ENCODE measurements around the gene PITX3.
A peak's percentile ranks its signal among the peaks of the same experiment; 100 is the strongest.
"Not testable (repeated sequence)": the region's sequence is repeated elsewhere in the genome, so short reads cannot be mapped to it uniquely, and the experiment has no call there.

The PITX3 gene

DNA sequence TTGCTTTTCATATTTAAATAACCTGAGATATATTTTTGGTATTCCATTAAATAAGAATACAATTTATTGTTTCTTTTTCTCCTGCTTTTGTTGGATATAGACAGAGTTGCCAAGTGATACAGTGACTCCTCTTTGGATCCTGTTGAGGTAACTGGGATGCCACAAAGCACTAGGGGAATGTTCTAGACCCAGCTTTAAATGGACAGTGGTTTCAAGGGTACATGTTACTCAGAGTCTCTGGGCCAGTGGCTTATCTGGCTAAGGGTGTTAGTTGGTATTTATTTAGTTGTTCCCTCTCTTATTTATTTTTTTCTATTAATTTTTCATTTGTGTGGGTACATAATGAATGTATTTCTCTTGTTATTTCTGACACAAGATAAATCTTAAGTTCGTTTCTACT is 13.1 kb upstream of the PITX3 start:
- H3K27ac ChIP-seq = no peak overlapping the region
- DNase-seq (ENCODE audit: low spot score) = no peak
- CTCF ChIA-PET = interaction anchor here (0.8 to 1.3 kb wide), 3 partner anchors 42 to 98 kb away, joined by 3 read pairs; no protein-coding TSS in a partner anchor
- POLR2A ChIA-PET (ENCODE audit: low non-redundant PET) = no interaction called here
- TF ChIP-seq, protein P1, sequence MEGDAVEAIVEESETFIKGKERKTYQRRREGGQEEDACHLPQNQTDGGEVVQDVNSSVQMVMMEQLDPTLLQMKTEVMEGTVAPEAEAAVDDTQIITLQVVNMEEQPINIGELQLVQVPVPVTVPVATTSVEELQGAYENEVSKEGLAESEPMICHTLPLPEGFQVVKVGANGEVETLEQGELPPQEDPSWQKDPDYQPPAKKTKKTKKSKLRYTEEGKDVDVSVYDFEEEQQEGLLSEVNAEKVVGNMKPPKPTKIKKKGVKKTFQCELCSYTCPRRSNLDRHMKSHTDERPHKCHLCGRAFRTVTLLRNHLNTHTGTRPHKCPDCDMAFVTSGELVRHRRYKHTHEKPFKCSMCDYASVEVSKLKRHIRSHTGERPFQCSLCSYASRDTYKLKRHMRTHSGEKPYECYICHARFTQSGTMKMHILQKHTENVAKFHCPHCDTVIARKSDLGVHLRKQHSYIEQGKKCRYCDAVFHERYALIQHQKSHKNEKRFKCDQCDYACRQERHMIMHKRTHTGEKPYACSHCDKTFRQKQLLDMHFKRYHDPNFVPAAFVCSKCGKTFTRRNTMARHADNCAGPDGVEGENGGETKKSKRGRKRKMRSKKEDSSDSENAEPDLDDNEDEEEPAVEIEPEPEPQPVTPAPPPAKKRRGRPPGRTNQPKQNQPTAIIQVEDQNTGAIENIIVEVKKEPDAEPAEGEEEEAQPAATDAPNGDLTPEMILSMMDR (conservative IDR thresholded peaks at IDR 0.05; ENCODE audit: low read depth) = no peak

DNA sequence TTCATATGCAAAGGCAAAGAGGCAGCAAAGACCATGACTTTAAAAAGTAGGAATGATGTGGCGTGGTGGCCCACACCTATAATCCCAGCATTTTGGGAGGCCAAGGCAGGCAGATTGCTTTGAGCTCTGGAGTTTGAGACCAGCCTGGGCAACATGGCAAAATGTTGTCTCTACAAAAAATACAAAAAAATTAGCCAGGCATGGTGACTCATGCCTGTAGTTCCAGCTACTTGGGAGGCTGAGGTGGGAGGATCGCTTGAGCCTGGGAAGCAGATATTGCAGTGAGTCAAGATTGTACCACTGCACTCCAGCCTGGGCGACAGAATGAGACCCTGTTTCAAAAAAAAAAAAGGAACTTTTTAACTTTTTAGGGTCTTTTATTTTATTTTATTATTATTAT is 11.2 kb upstream of the PITX3 start:
- POLR2A ChIA-PET (ENCODE audit: low non-redundant PET); DNase-seq (ENCODE audit: low spot score); H3K27ac ChIP-seq: not testable (repeated sequence)
- CTCF ChIA-PET = interaction anchor here (0.6 to 0.7 kb wide), 5 partner anchors 20 to 461 kb away, joined by 3 to 5 read pairs (median 3); no protein-coding TSS in a partner anchor

GRCh38 chr10:102247734-102248133 is 6.4 kb upstream of the PITX3 start:
- DNase-seq (ENCODE audit: low spot score) = no peak
- ChIA-PET POLR2A (ENCODE audit: low non-redundant PET) (no interaction called here), CTCF (interaction anchor here (0.6 to 1.4 kb wide), 2 partner anchors 17 to 134 kb away, joined by 5 to 6 read pairs; no protein-coding TSS in a partner anchor)
- TF ChIP-seq, protein P1 (conservative IDR thresholded peaks at IDR 0.05; ENCODE audit: low read depth) = no peak
- no peak overlapping the region for H3K27ac ChIP-seq

- CTCF ChIA-PET = interaction anchor here (0.6 to 1.4 kb wide), 3 partner anchors 9 to 327 kb away, joined by 3 to 4 read pairs (median 3); no protein-coding TSS in a partner anchor
- POLR2A ChIA-PET (ENCODE audit: low non-redundant PET) = no interaction called here
- TF ChIP-seq, protein P1 (conservative IDR thresholded peaks at IDR 0.05; ENCODE audit: low read depth) = no peak
- H3K27ac ChIP-seq = no peak overlapping the region
- DNase-seq (ENCODE audit: low spot score) = no peak
These were observed 4.9 kb upstream of the PITX3 start for GRCh38 chr10:102246261-102246660.

DNA sequence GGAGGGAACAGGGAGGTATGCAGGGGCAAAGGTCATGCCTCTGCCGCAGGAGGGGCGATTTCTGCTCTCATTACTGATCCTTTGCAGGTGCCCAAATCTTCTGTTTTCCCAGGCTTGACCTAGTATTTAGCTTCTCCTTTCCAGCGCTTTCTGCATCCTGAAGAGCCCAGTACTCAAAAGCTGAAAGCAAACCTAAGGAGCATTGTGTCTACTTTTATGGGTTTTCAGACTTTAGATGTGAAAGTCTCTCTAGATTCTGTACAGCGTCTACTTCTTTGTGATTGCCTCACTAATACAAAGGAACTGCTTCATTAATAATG is 4.6 kb upstream of the PITX3 start:
- no peak for DNase-seq (ENCODE audit: low spot score)
- peak overlapping the region; percentile 84 for H3K27ac ChIP-seq
- ChIA-PET CTCF (interaction anchor here (0.7 to 1.4 kb wide), 2 partner anchors 9 to 15 kb away, joined by 3 read pairs; no protein-coding TSS in a partner anchor), POLR2A (ENCODE audit: low non-redundant PET) (interaction anchor here (0.5 kb wide), 1 partner anchor 348 kb away, joined by 3 read pairs; no protein-coding TSS in a partner anchor)
- TF ChIP-seq, protein P1 (conservative IDR thresholded peaks at IDR 0.05; ENCODE audit: low read depth) = no peak

GRCh38 chr10:102245082-102245931 is 4.0 kb upstream of the PITX3 start, which contains the start of gene GBF1:
GBF1 (plus strand) TSS chr10:102245532; CDS start chr10:102258939, 13,407 bp downstream.
- H3K27ac ChIP-seq = peak within 1 kb of the TSS; percentile 84
- CTCF ChIA-PET = interaction anchor here (0.5 to 1.4 kb wide), 4 partner anchors 8 to 18 kb away, joined by 3 to 4 read pairs (median 3); no protein-coding TSS in a partner anchor
- TF ChIP-seq, protein P1 (conservative IDR thresholded peaks at IDR 0.05; ENCODE audit: low read depth) = no peak
- POLR2A ChIA-PET (ENCODE audit: low non-redundant PET) = interaction anchor here (0.5 to 0.6 kb wide), 2 partner anchors 33 to 348 kb away, joined by 3 to 5 read pairs; no protein-coding TSS in a partner anchor
- DNase-seq (ENCODE audit: low spot score) = peak; percentile 100
